HepG2 (cell line): ENCODE results near the gene ARHGAP23. TPM values are rescaled to one million over a fixed set of nuclear protein-coding genes. Genes with fewer than 3 reads are reported as not detected.

Experiments
- AKNA ChIP-seq: sonication (generic); formaldehyde crosslinking; IDR thresholded peaks from 2 replicates; pipeline ENCODE4 v1.4.0; 2020; ENCODE audit warnings: missing genetic modification reagents, borderline replicate concordance
- CREM ChIP-seq, 2 experiments: sonication (generic) in 1 of 2; formaldehyde crosslinking in 1 of 2; IDR thresholded peaks; 2 replicates each; pipeline versions ENCODE4 v1.4.0 to v1.6.1; 2016 to 2020; ENCODE audit warnings: antibody characterized with exemption in 1 of 2, mild to moderate bottlenecking in 1 of 2, missing genetic modification reagents in 1 of 2
- PAX8 ChIP-seq: sonication (generic); formaldehyde crosslinking; IDR thresholded peaks from 2 replicates; pipeline ENCODE4 v1.8.0; 2022; ENCODE audit warnings: mild to moderate bottlenecking, missing genetic modification reagents, borderline replicate concordance
- RBFOX2 ChIP-seq: fragments of 200-400 bp; formaldehyde crosslinking; IDR thresholded peaks from 2 replicates; pipeline ENCODE4 v1.6.1; 2017; ENCODE audit warnings: low read depth, mild to moderate bottlenecking, low read length
- TAF15 ChIP-seq: fragments of 200-400 bp; formaldehyde crosslinking; IDR thresholded peaks from one replicate; pipeline ENCODE4 v1.6.1; 2018; ENCODE audit warnings: mild to moderate bottlenecking, low read depth, low read length; ENCODE audit not compliant: poor library complexity, severe bottlenecking
- YEATS4 ChIP-seq: sonication (generic); formaldehyde crosslinking; IDR thresholded peaks from 2 replicates; pipeline ENCODE4 v1.4.0; 2020; ENCODE audit warnings: missing genetic modification reagents, borderline replicate concordance
- ZFY ChIP-seq: sonication (generic); formaldehyde crosslinking; IDR thresholded peaks from 2 replicates; pipeline ENCODE4 v1.4.0; 2020; ENCODE audit warnings: missing genetic modification reagents
- ZNF18 ChIP-seq: sonication (generic); formaldehyde crosslinking; IDR thresholded peaks from 2 replicates; pipeline ENCODE4 v1.8.0; 2022; ENCODE audit warnings: mild to moderate bottlenecking, missing genetic modification reagents; ENCODE audit not compliant: insufficient replicate concordance
- ZNF432 ChIP-seq: sonication (generic); formaldehyde crosslinking; IDR thresholded peaks from 2 replicates; pipeline ENCODE4 v1.5.0; 2020; ENCODE audit warnings: missing genetic modification reagents, mild to moderate bottlenecking, borderline replicate concordance
- ZNF510 ChIP-seq: sonication (generic); formaldehyde crosslinking; IDR thresholded peaks from 2 replicates; pipeline ENCODE4 v1.4.0; 2020; ENCODE audit warnings: low read depth, mild to moderate bottlenecking, missing genetic modification reagents
- ZNF563 ChIP-seq: sonication (generic); formaldehyde crosslinking; IDR thresholded peaks from 2 replicates; pipeline ENCODE4 v1.8.0; 2022; ENCODE audit warnings: mild to moderate bottlenecking, moderate library complexity, missing genetic modification reagents
- ZNF781 ChIP-seq: sonication (generic); formaldehyde crosslinking; IDR thresholded peaks from 2 replicates; pipeline ENCODE4 v1.5.1; 2020; ENCODE audit warnings: borderline replicate concordance, mild to moderate bottlenecking, missing genetic modification reagents; ENCODE audit errors: not compliant biosample characterization
- polyA plus RNA-seq, 8 experiments: library from polyadenylated mRNA; depleted of rRNA in 3 of 8; stranded (reverse) in 7 of 8; unstranded in 1 of 8; fragments of >200 nt; fragmentation: Illumina TruSeq in 4 of 8; extraction: Trizol in 4 of 8; gene quantifications; 2 replicates each; pipeline versions ENCODE4 v1.2.1 to v1.2.3, GENCODE V29; 2011 to 2016; ENCODE audit warnings: low read depth in 4 of 8, missing spikeins in 1 of 8, mixed read lengths in 1 of 8; ENCODE audit not compliant: insufficient read depth in 1 of 8
- total RNA-seq, 5 experiments: library from RNA; depleted of rRNA; stranded (reverse); fragments of >200 nt; fragmentation: Illumina TruSeq; extraction: Trizol; gene quantifications; 2 replicates each; pipeline ENCODE4 v1.2.3, GENCODE V29; 2016; ENCODE audit warnings: low read depth in 1 of 5
- TF ChIP-seq, protein P1 (sequence below): sonication (generic); formaldehyde crosslinking; IDR thresholded peaks from 2 replicates; pipeline ENCODE4 v1.9.0; 2021; ENCODE audit warnings: mild to moderate bottlenecking, missing genetic modification reagents

The ARHGAP23 gene
- total and polyA plus RNA-seq, 2 of the 13 experiments (the other 11 are each of a cell fraction or from before 2014, with no cell fraction given), result 0.03 TPM; not detected in 1

GRCh38 chr17:38415250-38416194, 12.7 kb upstream of the ARHGAP23 start (continued):
- TF ChIP-seq, protein P1, sequence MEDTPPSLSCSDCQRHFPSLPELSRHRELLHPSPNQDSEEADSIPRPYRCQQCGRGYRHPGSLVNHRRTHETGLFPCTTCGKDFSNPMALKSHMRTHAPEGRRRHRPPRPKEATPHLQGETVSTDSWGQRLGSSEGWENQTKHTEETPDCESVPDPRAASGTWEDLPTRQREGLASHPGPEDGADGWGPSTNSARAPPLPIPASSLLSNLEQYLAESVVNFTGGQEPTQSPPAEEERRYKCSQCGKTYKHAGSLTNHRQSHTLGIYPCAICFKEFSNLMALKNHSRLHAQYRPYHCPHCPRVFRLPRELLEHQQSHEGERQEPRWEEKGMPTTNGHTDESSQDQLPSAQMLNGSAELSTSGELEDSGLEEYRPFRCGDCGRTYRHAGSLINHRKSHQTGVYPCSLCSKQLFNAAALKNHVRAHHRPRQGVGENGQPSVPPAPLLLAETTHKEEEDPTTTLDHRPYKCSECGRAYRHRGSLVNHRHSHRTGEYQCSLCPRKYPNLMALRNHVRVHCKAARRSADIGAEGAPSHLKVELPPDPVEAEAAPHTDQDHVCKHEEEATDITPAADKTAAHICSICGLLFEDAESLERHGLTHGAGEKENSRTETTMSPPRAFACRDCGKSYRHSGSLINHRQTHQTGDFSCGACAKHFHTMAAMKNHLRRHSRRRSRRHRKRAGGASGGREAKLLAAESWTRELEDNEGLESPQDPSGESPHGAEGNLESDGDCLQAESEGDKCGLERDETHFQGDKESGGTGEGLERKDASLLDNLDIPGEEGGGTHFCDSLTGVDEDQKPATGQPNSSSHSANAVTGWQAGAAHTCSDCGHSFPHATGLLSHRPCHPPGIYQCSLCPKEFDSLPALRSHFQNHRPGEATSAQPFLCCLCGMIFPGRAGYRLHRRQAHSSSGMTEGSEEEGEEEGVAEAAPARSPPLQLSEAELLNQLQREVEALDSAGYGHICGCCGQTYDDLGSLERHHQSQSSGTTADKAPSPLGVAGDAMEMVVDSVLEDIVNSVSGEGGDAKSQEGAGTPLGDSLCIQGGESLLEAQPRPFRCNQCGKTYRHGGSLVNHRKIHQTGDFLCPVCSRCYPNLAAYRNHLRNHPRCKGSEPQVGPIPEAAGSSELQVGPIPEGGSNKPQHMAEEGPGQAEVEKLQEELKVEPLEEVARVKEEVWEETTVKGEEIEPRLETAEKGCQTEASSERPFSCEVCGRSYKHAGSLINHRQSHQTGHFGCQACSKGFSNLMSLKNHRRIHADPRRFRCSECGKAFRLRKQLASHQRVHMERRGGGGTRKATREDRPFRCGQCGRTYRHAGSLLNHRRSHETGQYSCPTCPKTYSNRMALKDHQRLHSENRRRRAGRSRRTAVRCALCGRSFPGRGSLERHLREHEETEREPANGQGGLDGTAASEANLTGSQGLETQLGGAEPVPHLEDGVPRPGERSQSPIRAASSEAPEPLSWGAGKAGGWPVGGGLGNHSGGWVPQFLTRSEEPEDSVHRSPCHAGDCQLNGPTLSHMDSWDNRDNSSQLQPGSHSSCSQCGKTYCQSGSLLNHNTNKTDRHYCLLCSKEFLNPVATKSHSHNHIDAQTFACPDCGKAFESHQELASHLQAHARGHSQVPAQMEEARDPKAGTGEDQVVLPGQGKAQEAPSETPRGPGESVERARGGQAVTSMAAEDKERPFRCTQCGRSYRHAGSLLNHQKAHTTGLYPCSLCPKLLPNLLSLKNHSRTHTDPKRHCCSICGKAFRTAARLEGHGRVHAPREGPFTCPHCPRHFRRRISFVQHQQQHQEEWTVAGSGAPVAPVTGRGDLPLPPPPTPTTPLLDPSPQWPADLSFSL (CRISPR knock-in tag), result no peak; the same call in 1 of the 2 replicates
- TF ChIP-seq AKNA (CRISPR knock-in tag) (no peak), ZNF781 (peak; percentile 82), CREM (IDR thresholded peaks at IDR 0.05) (no peak), CREM (CRISPR knock-in tag; IDR thresholded peaks at IDR 0.05) (no peak), ZNF563 (no peak), YEATS4 (CRISPR knock-in tag) (peak; percentile 87; the same call in 1 of the 2 replicates), PAX8 (0 out of 2 replicates have a peak, but pooled peaks have one; percentile 56), RBFOX2 (peak; percentile 77), ZNF18 (peak; percentile 23), ZNF510 (CRISPR knock-in tag) (peak; percentile 31; the same call in 1 of the 2 replicates), ZFY (CRISPR knock-in tag) (peak; percentile 93), ZNF432 (CRISPR knock-in tag) (no peak), TAF15 (peak; percentile 67)
